Measurements from ENCODE around the gene PRR33. TPM values are rescaled to one million over a fixed set of nuclear protein-coding genes. Genes with fewer than 3 reads are reported as not detected.

Gene PRR33
- total RNA-seq, 1 donor from 2014 or later: not detected

DNA sequence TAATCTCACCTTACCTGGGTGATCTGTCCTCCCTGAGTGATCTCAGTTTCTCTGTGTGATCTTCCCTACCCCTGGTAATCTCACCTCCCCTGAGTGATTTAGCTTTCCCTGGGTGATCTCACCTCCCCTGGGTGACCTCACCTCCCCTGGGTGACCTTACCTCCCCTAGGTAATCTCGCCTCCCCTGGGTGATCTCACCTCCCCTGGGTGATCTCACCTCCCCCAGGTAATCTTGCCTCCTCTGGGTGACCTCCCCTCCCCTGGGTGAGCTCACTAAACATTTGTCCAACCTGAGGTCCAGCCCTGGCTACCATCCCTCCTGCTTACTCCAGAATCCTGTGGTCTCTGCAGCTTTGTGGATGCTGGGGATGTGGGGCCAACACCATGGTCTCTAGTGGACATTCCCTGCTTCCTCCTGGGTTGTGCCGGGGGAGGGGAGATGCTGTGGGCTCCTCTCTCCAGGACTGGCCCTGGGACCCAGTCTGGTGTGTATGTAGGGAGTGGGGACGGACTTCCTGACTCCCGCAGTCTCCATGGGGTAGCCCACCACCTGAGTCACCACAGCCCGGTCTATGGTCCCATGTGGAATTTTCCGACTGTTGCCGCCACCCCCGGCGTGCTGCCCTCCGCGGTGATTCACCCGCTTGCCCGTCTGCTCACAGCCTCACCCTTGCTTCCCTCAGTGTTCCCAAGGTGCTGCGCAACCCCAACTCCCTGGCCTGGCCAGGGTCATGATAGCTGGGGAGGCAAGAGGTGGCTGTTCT is 28.9 kb downstream of the PRR33 start:
- no peak for DNase-seq (ENCODE audit: low spot score)

DNA sequence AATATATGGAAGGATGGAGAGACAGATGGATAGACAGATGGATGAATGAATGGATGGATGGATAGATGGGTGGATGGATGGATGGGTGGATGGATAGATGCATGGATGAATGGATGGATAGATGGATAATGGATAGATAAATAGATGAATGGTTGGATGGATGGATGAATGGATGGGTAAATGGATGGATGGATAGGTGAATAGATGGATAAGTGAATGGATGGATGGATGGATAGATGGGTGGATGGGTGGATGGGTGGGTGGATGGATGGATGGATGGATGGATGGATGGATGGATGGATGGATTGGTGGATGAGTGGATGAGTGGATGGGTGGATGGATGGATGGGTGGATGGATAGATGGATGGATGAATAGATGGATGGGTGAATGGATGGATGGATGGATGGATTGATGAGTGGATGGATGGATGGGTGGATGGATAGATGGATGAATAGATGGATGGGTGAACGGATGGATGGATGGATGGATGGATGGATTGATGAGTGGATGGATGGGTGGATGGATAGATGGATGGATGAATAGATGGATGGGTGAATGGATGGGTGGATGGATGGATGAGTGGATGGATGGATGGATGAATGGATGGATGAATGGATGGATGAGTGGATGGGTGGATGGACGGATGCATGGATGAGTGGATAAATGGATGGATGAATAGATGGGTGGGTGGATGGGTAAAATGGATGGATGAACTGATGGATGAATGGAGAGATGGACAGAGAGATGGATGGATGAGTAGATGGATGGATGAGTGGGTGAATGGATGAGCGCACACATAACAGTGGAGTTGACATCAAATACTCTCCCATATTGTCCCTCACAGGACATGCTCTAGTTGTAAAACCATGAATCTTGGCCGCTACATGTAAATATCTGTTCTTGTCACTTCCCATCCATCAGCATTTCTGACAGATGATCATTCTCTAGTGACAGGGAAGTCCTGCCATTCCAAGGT is 30.0 kb downstream of the PRR33 start:
- DNase-seq (ENCODE audit: low spot score): no peak

- no peak for DNase-seq (ENCODE audit: low spot score)
Observed at GRCh38 chr11:1860108-1860507, 31.6 kb downstream of the PRR33 start.

DNA sequence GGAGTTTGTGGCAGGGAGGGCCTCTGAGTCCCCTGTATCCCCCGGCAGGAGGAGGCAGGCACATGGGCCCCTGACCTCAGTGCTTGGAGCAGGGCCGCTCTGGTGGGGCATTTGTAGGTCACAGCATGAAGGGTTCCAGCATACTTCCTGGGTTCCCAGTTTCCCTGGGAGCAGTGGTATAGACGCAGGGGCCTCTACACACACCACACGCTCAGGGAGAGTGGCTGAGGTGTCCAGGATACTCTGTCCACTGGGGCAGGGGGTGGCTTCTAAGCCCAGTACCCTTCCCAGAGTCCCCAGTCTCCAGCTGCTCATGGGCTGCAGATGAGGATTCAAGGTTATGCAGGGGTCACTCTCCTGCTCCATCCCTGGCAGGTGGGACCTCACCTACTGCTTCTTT is 32.7 kb downstream of the PRR33 start:
- DNase-seq (ENCODE audit: low spot score): no peak

DNA sequence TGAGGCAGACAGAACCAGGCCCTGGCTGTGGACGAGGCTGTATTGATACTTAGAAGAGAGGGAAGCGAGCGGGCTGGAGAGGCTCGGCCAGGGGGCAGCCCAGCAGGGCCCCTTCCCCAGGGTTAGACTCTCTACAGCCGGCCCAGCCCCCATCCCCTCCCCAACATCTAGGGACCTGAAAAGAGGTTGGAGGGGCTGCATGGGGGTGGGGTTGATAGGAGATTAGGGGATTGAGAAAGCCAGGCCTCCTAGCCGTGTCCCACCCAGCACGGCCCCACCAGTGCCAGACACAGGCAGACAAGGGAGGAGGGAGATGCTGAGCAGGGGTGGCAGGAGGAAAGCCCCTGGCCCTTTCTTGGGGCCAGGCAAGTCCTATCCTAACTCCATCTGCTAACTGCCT is 33.1 kb downstream of the PRR33 start:
- DNase-seq (ENCODE audit: low spot score): no peak

- no peak for DNase-seq (ENCODE audit: low spot score)
Observed at GRCh38 chr11:1858154-1858553, 33.5 kb downstream of the PRR33 start.

DNA sequence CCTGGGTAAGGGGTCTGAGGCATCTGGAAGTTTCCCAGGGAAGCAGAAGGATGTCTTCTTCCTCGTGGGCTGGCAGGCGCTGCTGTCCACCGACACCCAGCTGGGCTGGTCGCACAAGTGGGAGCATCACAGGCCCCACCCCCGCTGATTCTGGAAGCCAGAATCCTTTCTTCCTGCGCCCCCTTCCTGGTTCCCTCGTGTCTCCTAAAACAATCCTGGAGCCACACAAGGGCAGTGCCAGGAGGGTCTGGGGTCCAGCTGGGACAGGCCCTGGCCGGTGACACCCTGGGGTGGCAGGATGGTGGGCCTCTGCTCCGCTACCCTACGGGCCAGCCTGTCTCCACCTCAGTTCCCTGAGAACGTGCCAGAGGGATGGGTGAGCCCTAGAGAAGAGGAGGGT is 34.6 kb downstream of the PRR33 start:
- DNase-seq (ENCODE audit: low spot score): no peak

- DNase-seq (ENCODE audit: low spot score): no peak
Observed at GRCh38 chr11:1856306-1857005, 35.2 kb downstream of the PRR33 start.

DNA sequence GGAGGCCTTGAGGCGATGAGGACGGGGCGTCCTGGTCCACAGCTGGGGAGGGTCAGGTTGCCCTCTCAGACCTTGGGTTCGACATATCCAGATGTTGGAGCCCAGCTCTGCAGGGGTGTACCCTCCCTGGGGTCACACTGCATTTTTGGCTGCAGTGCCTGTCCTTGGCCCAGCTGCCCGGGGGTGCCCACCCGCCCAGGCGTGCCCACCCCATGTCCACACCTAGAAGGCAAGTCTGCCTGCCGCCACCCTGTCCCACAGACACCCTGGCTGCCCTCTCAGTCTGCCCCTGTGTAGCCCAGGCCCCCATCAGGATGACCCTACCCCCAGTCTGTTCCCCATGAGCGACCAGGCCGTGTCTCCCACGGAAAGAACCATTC is 35.8 kb downstream of the PRR33 start:
- no peak for DNase-seq (ENCODE audit: low spot score)

DNA sequence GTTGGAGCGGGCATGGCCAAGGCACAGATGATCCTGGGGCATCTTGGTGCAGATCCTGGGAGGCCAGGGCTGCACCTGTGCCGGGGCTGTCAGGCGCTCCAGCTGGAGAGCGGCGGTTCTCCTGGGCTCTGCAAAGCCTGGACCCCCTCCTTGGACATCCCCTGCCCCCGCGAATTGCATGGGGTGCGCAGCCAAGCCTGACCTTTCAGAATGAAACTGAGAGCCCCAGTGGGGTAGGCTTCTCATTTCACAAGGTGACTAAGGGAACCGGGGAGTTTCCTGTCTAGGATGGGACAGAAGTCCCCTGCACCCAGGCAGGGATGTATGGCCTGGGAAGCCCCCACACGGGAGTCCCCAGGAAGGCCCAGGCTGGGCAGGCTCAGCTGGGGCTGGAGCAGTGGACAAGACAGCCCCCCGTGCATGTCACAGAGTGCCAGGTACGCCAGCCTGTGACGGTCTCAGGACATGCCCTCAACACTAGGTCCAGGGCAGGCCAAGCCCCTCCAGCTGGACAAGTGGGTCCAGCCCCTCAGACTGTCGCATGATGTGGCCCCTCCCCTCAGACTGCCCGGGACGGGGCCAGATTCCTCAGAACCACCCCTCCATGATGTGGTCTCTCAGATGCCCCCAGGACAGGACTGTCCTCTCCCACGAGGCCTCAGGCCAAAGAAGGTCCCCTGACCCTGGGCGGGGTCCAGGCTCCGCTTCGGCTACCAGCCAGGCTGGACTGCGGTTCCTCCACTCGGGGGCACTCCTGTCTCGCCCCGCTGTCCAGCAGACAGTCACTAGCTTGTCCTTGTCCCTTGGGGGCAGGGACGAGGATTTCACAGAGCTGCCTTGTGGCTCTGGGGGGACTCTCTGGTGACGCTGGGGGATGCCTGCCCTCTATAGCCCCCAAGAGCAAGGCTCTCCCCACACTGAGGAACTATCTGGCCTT is 36.5 kb downstream of the PRR33 start:
- no peak for DNase-seq (ENCODE audit: low spot score)

DNA sequence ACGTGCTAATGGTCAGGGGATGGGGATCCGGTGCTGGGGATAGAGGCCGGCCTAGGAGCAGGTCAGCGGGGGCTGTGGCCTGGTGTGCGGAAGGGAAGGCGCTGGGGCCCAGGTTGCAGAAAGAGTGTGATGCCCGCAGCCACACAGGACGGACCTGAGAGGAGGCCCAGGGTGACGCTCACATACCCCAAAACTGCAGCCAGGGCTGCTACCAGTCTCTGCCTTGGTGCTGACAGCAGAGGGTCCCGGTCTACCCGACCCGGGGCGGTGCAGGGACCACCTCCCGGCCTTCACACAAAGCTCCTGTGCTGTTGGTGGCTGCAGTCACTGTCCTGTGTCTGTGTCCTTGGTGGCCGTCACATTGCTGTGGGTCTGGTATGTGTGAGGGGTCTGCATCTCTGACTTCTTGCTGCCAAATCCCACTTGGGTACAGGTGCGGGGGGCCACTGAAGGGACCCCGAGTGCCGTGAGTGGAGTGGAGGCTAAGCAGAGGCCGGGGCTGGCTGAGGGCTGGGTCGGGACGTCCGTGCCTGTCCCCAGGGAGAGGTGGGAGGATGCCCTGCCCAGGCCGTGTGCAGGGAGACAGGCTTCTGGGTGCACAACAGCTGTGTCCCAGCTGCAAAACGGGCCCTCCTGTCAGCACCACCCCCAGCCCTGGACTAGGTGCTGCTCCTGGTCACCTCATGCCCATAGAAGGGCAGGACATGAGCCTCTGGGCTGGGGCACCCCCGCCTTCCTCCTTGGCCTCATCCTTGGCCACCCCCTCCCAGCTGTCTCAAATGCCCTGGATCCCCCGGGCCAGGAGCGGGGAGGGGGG is 37.4 kb downstream of the PRR33 start:
- no peak for DNase-seq (ENCODE audit: low spot score)

- DNase-seq (ENCODE audit: low spot score): no peak
Observed at GRCh38 chr11:1853376-1854131, 38.1 kb downstream of the PRR33 start.

DNA sequence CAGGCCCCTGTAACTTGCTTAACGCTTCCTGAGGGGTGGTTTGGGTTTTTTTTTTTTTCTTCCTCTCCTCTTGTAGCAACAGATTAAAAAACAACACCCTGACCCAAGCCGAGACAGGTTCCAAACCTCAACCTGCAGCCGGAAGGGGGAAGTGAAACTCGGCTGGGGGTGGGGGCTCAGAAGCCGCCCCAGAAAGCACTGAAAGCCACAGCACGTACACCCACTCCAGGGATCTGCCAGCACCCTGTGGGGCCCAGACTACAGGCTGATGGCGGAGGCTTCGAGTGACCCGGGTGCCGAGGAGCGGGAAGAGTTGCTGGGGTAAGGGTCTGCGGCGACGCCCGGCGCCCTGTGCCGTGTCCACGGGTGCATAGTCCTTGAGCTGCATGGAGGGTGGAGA is 38.8 kb downstream of the PRR33 start, which contains the start of gene LSP1:
TSS of gene LSP1 (plus strand) at position 208 of the 400 bp plus-strand sequence. CDS start at position 269, 61 bp downstream.
- DNase-seq (ENCODE audit: low spot score): peak; percentile 50

- DNase-seq (ENCODE audit: low spot score): no peak
Observed at GRCh38 chr11:1852271-1852876, 39.3 kb downstream of the PRR33 start.

DNA sequence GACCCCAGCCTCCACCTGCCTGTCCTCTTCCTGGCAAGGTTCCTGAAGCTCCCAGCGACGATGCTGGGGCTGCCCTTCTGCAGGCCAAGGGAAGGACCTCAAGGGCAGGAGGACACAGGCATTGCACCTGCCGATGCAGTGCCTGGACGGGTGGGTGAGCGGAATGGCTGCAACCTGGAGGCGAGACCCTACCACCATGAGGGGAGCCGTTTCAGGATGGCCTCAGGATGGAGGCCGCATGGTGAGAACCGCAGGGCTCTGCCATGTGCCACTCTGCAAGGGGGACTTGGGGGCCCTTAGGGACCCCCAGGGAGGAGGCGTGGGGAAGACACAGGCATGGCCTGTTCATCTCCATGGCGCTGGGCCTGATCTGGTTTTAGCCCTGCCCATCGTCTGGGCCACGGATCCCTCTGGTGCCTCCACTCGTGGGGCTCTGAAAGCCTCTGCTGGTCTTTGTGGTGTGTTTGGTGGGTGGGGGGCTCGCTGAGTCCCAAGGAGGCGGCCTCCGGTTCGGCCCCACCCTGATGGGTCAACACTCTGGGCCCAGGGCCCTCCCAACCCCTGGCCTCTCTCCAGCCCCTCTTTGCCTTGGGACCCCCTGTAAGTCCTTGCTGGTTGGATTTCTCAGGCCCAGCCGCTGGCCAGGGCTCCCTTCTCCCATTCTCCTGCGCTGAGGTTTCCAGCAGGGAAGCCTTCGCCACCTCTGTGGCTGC is 40.1 kb downstream of the PRR33 start:
- DNase-seq (ENCODE audit: low spot score): no peak

- no peak for DNase-seq (ENCODE audit: low spot score)
Observed at GRCh38 chr11:1848640-1849430, 42.9 kb downstream of the PRR33 start.

GRCh38 chr11:1847926-1848639 is 43.6 kb downstream of the PRR33 start:
- no peak for DNase-seq (ENCODE audit: low spot score)
